IPS DF 4.7 (cell line): ENCODE measurements around the gene ZNG1E.
"Not testable (repeated sequence)": the region's sequence is repeated elsewhere in the genome, so short reads cannot be mapped to it uniquely, and the experiment has no call there.

Experiments used
- DNase-seq: peaks from one replicate; pipeline ENCODE4 v3.0.0-alpha.2; 2013; ENCODE audit warnings: low spot score; ENCODE audit errors: extremely low read depth

The ZNG1E gene

GRCh38 chr9:65675589-65676021, at the start of gene ZNG1E:
Gene ZNG1E (plus strand): TSS chr9:65675928. CDS start chr9:65675977, 49 bp downstream.
- not testable (repeated sequence) for DNase-seq

GRCh38 chr9:65673579-65673978, 2.1 kb upstream of the ZNG1E start:
- not testable (repeated sequence) for DNase-seq

- DNase-seq = not testable (repeated sequence)
Measured at GRCh38 chr9:65675018-65675417, 710 bp upstream of the ZNG1E start.

- DNase-seq = not testable (repeated sequence)
Measured at GRCh38 chr9:65676389-65676788, 661 bp downstream of the ZNG1E start.

- not testable (repeated sequence) for DNase-seq
Measured at GRCh38 chr9:65678533-65678932, 2.8 kb downstream of the ZNG1E start.

GRCh38 chr9:65703550-65703949, 27.8 kb downstream of the ZNG1E start:
- DNase-seq = not testable (repeated sequence)

- DNase-seq = not testable (repeated sequence)
Measured at GRCh38 chr9:65714445-65714844, 38.7 kb downstream of the ZNG1E start.

- not testable (repeated sequence) for DNase-seq
Measured at GRCh38 chr9:65737096-65737564, 61.4 kb downstream of the ZNG1E start, which contains the start of gene FOXD4L4. Gene FOXD4L4 (plus strand): TSS chr9:65737146. CDS start chr9:65737146, 0 bp downstream.

- not testable (repeated sequence) for DNase-seq
Measured at GRCh38 chr9:65738133-65738532, 62.4 kb downstream of the ZNG1E start.
